Liver (tissue), 3 donors: ENCODE measurements around the gene CD14.
"Not testable (repeated sequence)": the region's sequence is repeated elsewhere in the genome, so short reads cannot be mapped to it uniquely, and the experiment has no call there.

ENCODE experiments used
- CTCF ChIP-seq: fragments of 150-350 bp; IDR thresholded peaks from 2 replicates; pipeline ENCODE4 v1.5.1; 2017; ENCODE audit warnings: improper control_type of control experiment, low read depth, low read length; ENCODE audit not compliant: missing input control
- EGR1 ChIP-seq, 2 donors: IDR thresholded peaks; 2 replicates each; pipeline ENCODE4 v1.6.1; 2016 to 2018; ENCODE audit warnings: antibody characterized with exemption in 2 of 2, low read depth in 2 of 2
- TF ChIP-seq, protein P1 (sequence below): IDR thresholded peaks from 2 replicates; pipeline ENCODE4 v1.6.1; 2016; ENCODE audit warnings: antibody characterized with exemption, mild to moderate bottlenecking
- donor health status: healthy.
- donor health status: healthy.

GRCh38 chr5:140624886-140625285 is 8.1 kb downstream of the CD14 start:
- not testable (repeated sequence) for TF ChIP-seq CTCF; EGR1 (IDR thresholded peaks at IDR 0.05; ENCODE audit: low read depth in 2 of 2)
- TF ChIP-seq, protein P1, sequence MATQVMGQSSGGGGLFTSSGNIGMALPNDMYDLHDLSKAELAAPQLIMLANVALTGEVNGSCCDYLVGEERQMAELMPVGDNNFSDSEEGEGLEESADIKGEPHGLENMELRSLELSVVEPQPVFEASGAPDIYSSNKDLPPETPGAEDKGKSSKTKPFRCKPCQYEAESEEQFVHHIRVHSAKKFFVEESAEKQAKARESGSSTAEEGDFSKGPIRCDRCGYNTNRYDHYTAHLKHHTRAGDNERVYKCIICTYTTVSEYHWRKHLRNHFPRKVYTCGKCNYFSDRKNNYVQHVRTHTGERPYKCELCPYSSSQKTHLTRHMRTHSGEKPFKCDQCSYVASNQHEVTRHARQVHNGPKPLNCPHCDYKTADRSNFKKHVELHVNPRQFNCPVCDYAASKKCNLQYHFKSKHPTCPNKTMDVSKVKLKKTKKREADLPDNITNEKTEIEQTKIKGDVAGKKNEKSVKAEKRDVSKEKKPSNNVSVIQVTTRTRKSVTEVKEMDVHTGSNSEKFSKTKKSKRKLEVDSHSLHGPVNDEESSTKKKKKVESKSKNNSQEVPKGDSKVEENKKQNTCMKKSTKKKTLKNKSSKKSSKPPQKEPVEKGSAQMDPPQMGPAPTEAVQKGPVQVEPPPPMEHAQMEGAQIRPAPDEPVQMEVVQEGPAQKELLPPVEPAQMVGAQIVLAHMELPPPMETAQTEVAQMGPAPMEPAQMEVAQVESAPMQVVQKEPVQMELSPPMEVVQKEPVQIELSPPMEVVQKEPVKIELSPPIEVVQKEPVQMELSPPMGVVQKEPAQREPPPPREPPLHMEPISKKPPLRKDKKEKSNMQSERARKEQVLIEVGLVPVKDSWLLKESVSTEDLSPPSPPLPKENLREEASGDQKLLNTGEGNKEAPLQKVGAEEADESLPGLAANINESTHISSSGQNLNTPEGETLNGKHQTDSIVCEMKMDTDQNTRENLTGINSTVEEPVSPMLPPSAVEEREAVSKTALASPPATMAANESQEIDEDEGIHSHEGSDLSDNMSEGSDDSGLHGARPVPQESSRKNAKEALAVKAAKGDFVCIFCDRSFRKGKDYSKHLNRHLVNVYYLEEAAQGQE, result not testable (repeated sequence)
